CD14-positive monocyte (primary cell): ENCODE results near the gene DAZ2. TPM values are rescaled to one million over a fixed set of nuclear protein-coding genes. Genes with fewer than 3 reads are reported as not detected.
"Not testable (repeated sequence)": the region's sequence is repeated elsewhere in the genome, so short reads cannot be mapped to it uniquely, and the experiment has no call there.

Source experiments
- DNase-seq, 3 donors: peaks; one replicate each; pipeline ENCODE4 v3.0.0-alpha.2; 2011 to 2022
- H2AFZ ChIP-seq: 2 replicates; pipeline ENCODE4 v1.6.0; 2012; ENCODE audit warnings: mild to moderate bottlenecking, low read depth, low read length, inconsistent platforms; ENCODE audit not compliant: insufficient read depth, poor library complexity, severe bottlenecking
- H3K27ac ChIP-seq, 2 donors: 1 replicate in 1 of 2; 2 replicates in 1 of 2; pipeline ENCODE4 v1.5.1; 2012 to 2013; ENCODE audit warnings: low read length in 2 of 2, control low read depth in 1 of 2, inconsistent platforms in 1 of 2, low read depth in 1 of 2, mild to moderate bottlenecking in 1 of 2
- H3K27me3 ChIP-seq, 2 donors: one replicate each; pipeline versions ENCODE4 v1.6.0 to v1.6.1; 2011 to 2013; ENCODE audit warnings: low read length in 2 of 2; ENCODE audit not compliant: control insufficient read depth in 2 of 2, insufficient read depth in 2 of 2
- H3K36me3 ChIP-seq, 2 donors: replicated peaks in 1 of 2; 1 replicate in 1 of 2; 2 replicates in 1 of 2; pipeline versions ENCODE4 v1.5.1 to v1.6.1; 2012 to 2013; ENCODE audit warnings: low read length in 2 of 2, control low read depth in 1 of 2, inconsistent platforms in 1 of 2, mild to moderate bottlenecking in 1 of 2; ENCODE audit not compliant: insufficient read depth in 2 of 2, control insufficient read depth in 1 of 2
- H3K4me1 ChIP-seq, 2 donors: 1 replicate in 1 of 2; 2 replicates in 1 of 2; pipeline versions ENCODE4 v1.5.1 to v1.6.1; 2012 to 2013; ENCODE audit warnings: low read length in 2 of 2, control low read depth in 1 of 2, inconsistent platforms in 1 of 2, mild to moderate bottlenecking in 1 of 2, moderate library complexity in 1 of 2; ENCODE audit not compliant: insufficient read depth in 2 of 2, control insufficient read depth in 1 of 2
- H3K4me2 ChIP-seq: replicated peaks from 2 replicates; pipeline ENCODE3; 2012; ENCODE audit warnings: low read length, moderate library complexity, mild to moderate bottlenecking; ENCODE audit not compliant: poor library complexity, severe bottlenecking; ENCODE audit errors: extremely low read depth
- H3K4me3 ChIP-seq, 3 experiments: fragments of 200-600 bp in 1 of 3; sonication (generic) in 1 of 3; replicated peaks in 1 of 3; 1 replicate in 2 of 3; 2 replicates in 1 of 3; pipeline ENCODE4 v1.5.1; 2011 to 2013; ENCODE audit warnings: low read length in 3 of 3, mild to moderate bottlenecking in 3 of 3, control low read depth in 2 of 3, low read depth in 2 of 3, inconsistent platforms in 1 of 3, moderate library complexity in 1 of 3
- H3K79me2 ChIP-seq: 2 replicates; pipeline ENCODE4 v1.6.0; 2012; ENCODE audit warnings: mild to moderate bottlenecking, control low read depth, inconsistent platforms, low read length, moderate library complexity; ENCODE audit not compliant: insufficient read depth
- H3K9ac ChIP-seq: 2 replicates; pipeline ENCODE4 v1.6.0; 2017; ENCODE audit warnings: low read length, mild to moderate bottlenecking; ENCODE audit not compliant: insufficient read depth, poor library complexity, severe bottlenecking
- H3K9me3 ChIP-seq, 2 donors: replicated peaks in 1 of 2; 1 replicate in 1 of 2; 2 replicates in 1 of 2; pipeline versions ENCODE4 v1.5.1 to v1.6.1; 2012 to 2013; ENCODE audit warnings: low read length in 2 of 2, control low read depth in 1 of 2; ENCODE audit not compliant: control insufficient read depth in 1 of 2, insufficient read depth in 1 of 2
- H4K20me1 ChIP-seq: 2 replicates; pipeline ENCODE4 v1.6.0; 2012; ENCODE audit warnings: mild to moderate bottlenecking, low read length, control low read depth, moderate library complexity; ENCODE audit not compliant: insufficient read depth
- H3K27ac Mint-ChIP-seq, 7 donors: one replicate each; pipeline ENCODE4 v1.8.0; 2020; ENCODE audit warnings: mild to moderate bottlenecking in 7 of 7, mixed read lengths in 7 of 7, moderate library complexity in 6 of 7, inconsistent platforms in 2 of 7
- H3K27me3 Mint-ChIP-seq, 3 donors: one replicate each; pipeline ENCODE4 v1.8.0; 2021 to 2022; ENCODE audit warnings: low read depth in 3 of 3, mild to moderate bottlenecking in 3 of 3, mixed read lengths in 3 of 3, moderate library complexity in 3 of 3, inconsistent platforms in 1 of 3
- H3K36me3 Mint-ChIP-seq, 2 donors: one replicate each; pipeline ENCODE4 v1.8.0; 2020; ENCODE audit warnings: mixed read lengths in 2 of 2, inconsistent platforms in 1 of 2, mild to moderate bottlenecking in 1 of 2
- H3K4me1 Mint-ChIP-seq: one replicate; pipeline ENCODE4 v1.8.0; 2020; ENCODE audit warnings: mild to moderate bottlenecking, mixed read lengths
- H3K4me3 Mint-ChIP-seq, 2 donors: one replicate each; pipeline ENCODE4 v1.8.0; 2020; ENCODE audit warnings: mild to moderate bottlenecking in 2 of 2, mixed read lengths in 2 of 2, moderate library complexity in 1 of 2
- H3K9me3 Mint-ChIP-seq, 7 donors: one replicate each; pipeline ENCODE4 v1.8.0; 2020 to 2022; ENCODE audit warnings: mixed read lengths in 7 of 7, mild to moderate bottlenecking in 6 of 7, moderate library complexity in 6 of 7, inconsistent platforms in 2 of 7
- WGBS: methylation state at CpG from one replicate; pipeline ENCODE4 v1.1.5; 2013; ENCODE audit warnings: missing lambda C conversion rate; ENCODE audit not compliant: insufficient coverage; 5-methylcytosine and 5-hydroxymethylcytosine counted together
- intact Hi-C, 2 donors: fragments of 100-400 bp; cut with micrococcal nuclease; formaldehyde crosslinking; loops; one replicate each; pipeline versions ENCODE4 v1.15.0 to v1.15.1; 2023
- polyA plus RNA-seq, 3 donors: library from polyadenylated mRNA; depleted of rRNA in 1 of 3; unstranded in 2 of 3; stranded (reverse) in 1 of 3; fragments of 300-500 nt in 2 of 3; fragments of >200 nt in 1 of 3; fragmentation: Illumina TruSeq in 2 of 3; gene quantifications; 1 replicate in 2 of 3; 2 replicates in 1 of 3; pipeline ENCODE4 v1.2.3, GENCODE V29; 2012 to 2021

The DAZ2 gene
- polyA plus RNA-seq, 3 donors = not detected

GRCh38 chrY:23210681-23211080 lies 8.7 kb upstream of the DAZ2 start:
- H3K79me2 ChIP-seq, H2AFZ ChIP-seq, H3K9me3 ChIP-seq, H4K20me1 ChIP-seq, H3K36me3 ChIP-seq, intact Hi-C loops, H3K27me3 Mint-ChIP-seq, H3K4me1 Mint-ChIP-seq, H3K9me3 Mint-ChIP-seq, H3K4me2 ChIP-seq, DNase-seq, H3K9ac ChIP-seq, H3K27ac ChIP-seq, H3K4me3 ChIP-seq, H3K27ac Mint-ChIP-seq, H3K4me3 Mint-ChIP-seq, H3K4me1 ChIP-seq, H3K36me3 Mint-ChIP-seq, H3K27me3 ChIP-seq: not testable (repeated sequence)
- WGBS = no CpG with 5 or more reads among the region's 4 CpGs

Other genes with a start within 250 kb of the DAZ2 start
- gene BPY2, start 235.3 kb upstream of the DAZ2 start, polyA plus RNA-seq = not detected
- not detected for gene DAZ1, start 20.5 kb upstream of the DAZ2 start, polyA plus RNA-seq